WTC11 (cell line): ENCODE data around the gene COL11A1. TPM values are rescaled to one million over a fixed set of nuclear protein-coding genes. Genes with fewer than 3 reads are reported as not detected.
A peak's percentile ranks its signal among the peaks of the same experiment; 100 is the strongest.
"Not testable (repeated sequence)": the region's sequence is repeated elsewhere in the genome, so short reads cannot be mapped to it uniquely, and the experiment has no call there.

Experiments
- ATAC-seq: fragments of 200-7000 bp; cut with Tn5 transposase; 2 replicates; pipeline ENCODE4 v1.10.0; 2021; ENCODE audit warnings: mild to moderate bottlenecking, moderate library complexity
- CTCF ChIA-PET: fragments of 300-600 bp; sonication (Branson Sonifier 250); formaldehyde crosslinking; loops from one replicate; lab custom pipeline; 2021; ENCODE audit warnings: antibody characterized with exemption; lab: Charles Lee
- POLR2A ChIA-PET: fragments of 350-600 bp; sonication (Branson Sonifier 250); formaldehyde crosslinking; loops from one replicate; lab custom pipeline; 2021; ENCODE audit warnings: antibody characterized with exemption; lab: Charles Lee
- DNase-seq: peaks from one replicate; pipeline ENCODE4 v3.0.0; 2021; ENCODE audit warnings: low spot score
- H3K27ac Mint-ChIP-seq: 2 replicates; pipeline ENCODE4 v1.8.0; 2021; ENCODE audit warnings: mixed read lengths
- H3K27me3 Mint-ChIP-seq: 2 replicates; pipeline ENCODE4 v1.8.0; 2021; ENCODE audit warnings: low read depth, mild to moderate bottlenecking, moderate library complexity, mixed read lengths
- H3K36me3 Mint-ChIP-seq: 2 replicates; pipeline ENCODE4 v1.8.0; 2021; ENCODE audit warnings: mixed read lengths
- H3K4me1 Mint-ChIP-seq: 2 replicates; pipeline ENCODE4 v1.8.0; 2022; ENCODE audit warnings: mixed read lengths
- H3K4me3 Mint-ChIP-seq: 2 replicates; pipeline ENCODE4 v1.8.0; 2021; ENCODE audit warnings: mild to moderate bottlenecking, moderate library complexity, mixed read lengths
- H3K9me3 Mint-ChIP-seq: 2 replicates; pipeline ENCODE4 v1.8.0; 2021; ENCODE audit warnings: mixed read lengths
- CREM ChIP-seq: sonication (generic); formaldehyde crosslinking; IDR thresholded peaks from 2 replicates; pipeline ENCODE4 v1.8.1; 2022; ENCODE audit warnings: mild to moderate bottlenecking, missing genetic modification reagents, moderate library complexity
- ETV6 ChIP-seq: sonication (generic); formaldehyde crosslinking; IDR thresholded peaks from 2 replicates; pipeline ENCODE4 v1.8.1; 2022; ENCODE audit warnings: mild to moderate bottlenecking, missing genetic modification reagents
- FOXJ3 ChIP-seq: sonication (generic); formaldehyde crosslinking; IDR thresholded peaks from 2 replicates; pipeline ENCODE4 v1.9.0; 2021; ENCODE audit warnings: missing genetic modification reagents, mild to moderate bottlenecking, borderline replicate concordance
- GABPB1 ChIP-seq: sonication (generic); formaldehyde crosslinking; IDR thresholded peaks from 2 replicates; pipeline ENCODE4 v1.8.1; 2023; ENCODE audit warnings: mild to moderate bottlenecking, missing genetic modification reagents
- GTF2I ChIP-seq: fragments of 250-450 bp; sonication (Bioruptor Pico); conservative IDR thresholded peaks from 2 replicates; pipeline ENCODE4 v1.4.0; 2021; ENCODE audit warnings: mild to moderate bottlenecking
- IRF2 ChIP-seq: sonication (generic); formaldehyde crosslinking; IDR thresholded peaks from 2 replicates; pipeline ENCODE4 v1.8.0; 2022; ENCODE audit warnings: low read depth, missing genetic modification reagents, borderline replicate concordance
- NFYB ChIP-seq: sonication (generic); formaldehyde crosslinking; conservative IDR thresholded peaks from 2 replicates; pipeline ENCODE4 v1.8.0; 2022; ENCODE audit warnings: low read depth, missing genetic modification reagents
- NR3C1 ChIP-seq: sonication (generic); formaldehyde crosslinking; conservative IDR thresholded peaks from 2 replicates; pipeline ENCODE4 v1.8.1; 2023; ENCODE audit warnings: low read depth, mild to moderate bottlenecking, missing genetic modification reagents
- TP53 ChIP-seq: sonication (generic); formaldehyde crosslinking; IDR thresholded peaks from 2 replicates; pipeline ENCODE4 v1.8.1; 2023; ENCODE audit warnings: mild to moderate bottlenecking, missing genetic modification reagents
- ZBTB21 ChIP-seq: sonication (generic); formaldehyde crosslinking; IDR thresholded peaks from 2 replicates; pipeline ENCODE4 v1.8.1; 2023; ENCODE audit warnings: mild to moderate bottlenecking, missing genetic modification reagents, borderline replicate concordance
- ZNF138 ChIP-seq: sonication (generic); formaldehyde crosslinking; conservative IDR thresholded peaks from 2 replicates; pipeline ENCODE4 v1.8.1; 2022; ENCODE audit warnings: mild to moderate bottlenecking, moderate library complexity, missing genetic modification reagents
- ZNF317 ChIP-seq: sonication (generic); formaldehyde crosslinking; IDR thresholded peaks from 2 replicates; pipeline ENCODE4 v1.8.1; 2023; ENCODE audit warnings: low read depth, mild to moderate bottlenecking, moderate library complexity, missing genetic modification reagents, borderline replicate concordance
- ZNF416 ChIP-seq: fragments of 250-450 bp; sonication (Bioruptor Pico); IDR thresholded peaks from 2 replicates; pipeline ENCODE4 v1.9.0; 2021; ENCODE audit warnings: mild to moderate bottlenecking, inconsistent platforms
- total RNA-seq: library from RNA; stranded (reverse); gene quantifications from 3 replicates; pipeline ENCODE4 v1.2.3, GENCODE V29; 2021
- TF ChIP-seq, protein P1 (sequence below): sonication (generic); formaldehyde crosslinking; IDR thresholded peaks from 2 replicates; pipeline ENCODE4 v1.8.0; 2023; ENCODE audit warnings: mild to moderate bottlenecking, missing genetic modification reagents
- TF ChIP-seq, protein P2 (sequence below): sonication (generic); formaldehyde crosslinking; IDR thresholded peaks from 2 replicates; pipeline ENCODE4 v1.8.1; 2023; ENCODE audit warnings: mild to moderate bottlenecking, missing genetic modification reagents, moderate library complexity
- TF ChIP-seq, protein P3 (sequence below): sonication (generic); formaldehyde crosslinking; IDR thresholded peaks from 2 replicates; pipeline ENCODE4 v1.8.0; 2022; ENCODE audit warnings: mild to moderate bottlenecking, missing genetic modification reagents
- TF ChIP-seq, protein P4 (sequence below): fragments of 250-450 bp; sonication (Bioruptor Pico); IDR thresholded peaks from 2 replicates; pipeline ENCODE4 v1.9.0; 2021; ENCODE audit warnings: mild to moderate bottlenecking, borderline replicate concordance

The COL11A1 gene
- total RNA-seq, 1 experiment from 2014 or later: 13.1 TPM

DNA sequence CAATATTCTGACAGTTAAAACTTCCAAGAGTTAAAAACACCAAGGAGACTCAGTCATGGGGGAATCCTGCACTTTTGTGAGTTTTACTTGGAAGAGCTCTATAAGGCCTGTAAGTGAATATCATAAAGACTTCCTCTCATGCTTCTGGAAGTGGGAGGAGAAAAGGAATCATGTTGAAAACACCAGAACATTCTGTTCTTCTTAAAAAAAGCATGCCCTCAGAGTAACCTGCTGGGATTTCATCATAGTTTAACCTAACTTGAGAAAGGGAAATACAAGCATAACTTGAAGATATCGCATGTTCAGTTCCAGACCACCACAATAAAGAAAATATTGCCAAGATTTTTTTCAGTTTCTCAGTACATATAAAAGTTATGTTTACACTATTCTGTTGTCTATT lies 51.9 kb downstream of the COL11A1 start (continued):
- no peak for TF ChIP-seq NR3C1 (CRISPR knock-in tag)
- TF ChIP-seq CREM (CRISPR knock-in tag): no peak
- TF ChIP-seq ZBTB21: no peak
- no peak for TF ChIP-seq ETV6 (CRISPR knock-in tag)

DNA sequence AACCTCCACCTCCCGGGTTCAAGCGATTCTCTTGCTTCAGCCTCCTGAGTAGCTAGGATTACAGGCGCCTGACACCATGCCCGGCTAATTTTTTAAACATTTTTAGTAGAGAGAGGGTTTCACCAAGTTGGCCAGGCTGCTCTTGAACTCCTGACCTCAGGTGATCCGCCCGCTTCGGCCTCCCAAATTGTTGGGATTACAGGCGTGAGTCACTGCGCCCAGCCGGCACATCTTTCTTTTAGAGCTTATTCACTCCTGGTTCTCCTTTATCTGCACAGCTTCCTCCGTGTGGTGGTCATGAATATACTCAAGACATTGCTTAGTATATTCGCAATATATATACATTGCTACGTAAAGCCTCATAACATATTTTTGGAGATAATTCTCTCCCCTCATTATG lies 80.2 kb downstream of the COL11A1 start:
- POLR2A ChIA-PET, H3K4me1 Mint-ChIP-seq, CTCF ChIA-PET, H3K9me3 Mint-ChIP-seq, H3K27me3 Mint-ChIP-seq, H3K36me3 Mint-ChIP-seq, H3K4me3 Mint-ChIP-seq, ATAC-seq, DNase-seq, H3K27ac Mint-ChIP-seq: not testable (repeated sequence)

DNA sequence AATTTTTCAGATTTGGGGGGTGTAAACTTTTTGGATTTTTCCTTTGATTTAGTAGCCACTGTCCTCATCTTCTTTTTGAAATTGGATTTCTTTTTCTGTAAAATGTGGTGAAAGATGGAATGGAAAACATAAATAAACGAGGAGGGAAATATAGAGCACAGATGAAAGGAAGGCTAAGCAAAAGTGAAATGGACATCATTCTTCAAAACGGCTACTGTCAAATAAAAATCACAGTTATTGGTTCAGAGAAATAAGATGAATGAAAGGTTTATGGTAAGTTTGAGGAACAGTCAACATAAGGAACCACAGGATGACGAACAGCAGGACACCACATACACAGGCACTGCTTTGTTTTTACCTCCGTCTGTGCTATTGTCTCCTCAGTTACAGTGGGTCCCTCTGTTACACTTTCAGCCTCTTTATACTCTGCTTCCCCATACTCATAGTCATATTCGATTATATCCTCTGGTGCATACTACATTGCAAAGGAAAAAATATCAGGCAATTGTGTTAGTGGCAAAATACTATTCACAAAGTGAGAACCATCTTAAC lies 82.4 kb downstream of the COL11A1 start:
- H3K36me3 Mint-ChIP-seq: peaks cover 9% of the 10 kb centered on the region
- no peak overlapping the region for H3K4me3 Mint-ChIP-seq
- POLR2A ChIA-PET: no interaction called here
- CTCF ChIA-PET: no interaction called here
- no peak for DNase-seq
- H3K9me3 Mint-ChIP-seq: no peaks in the 10 kb centered on the region; the same call in 1 of the 2 replicates
- no peaks in the 10 kb centered on the region for H3K27me3 Mint-ChIP-seq
- ATAC-seq: peak; percentile 78
- peaks cover 8% of the 10 kb centered on the region for H3K4me1 Mint-ChIP-seq
- TF ChIP-seq TP53 (no peak), NFYB (CRISPR knock-in tag) (no peak), FOXJ3 (CRISPR knock-in tag) (no peak), ZNF138 (CRISPR knock-in tag) (no peak)
- no peak overlapping the region for H3K27ac Mint-ChIP-seq

DNA sequence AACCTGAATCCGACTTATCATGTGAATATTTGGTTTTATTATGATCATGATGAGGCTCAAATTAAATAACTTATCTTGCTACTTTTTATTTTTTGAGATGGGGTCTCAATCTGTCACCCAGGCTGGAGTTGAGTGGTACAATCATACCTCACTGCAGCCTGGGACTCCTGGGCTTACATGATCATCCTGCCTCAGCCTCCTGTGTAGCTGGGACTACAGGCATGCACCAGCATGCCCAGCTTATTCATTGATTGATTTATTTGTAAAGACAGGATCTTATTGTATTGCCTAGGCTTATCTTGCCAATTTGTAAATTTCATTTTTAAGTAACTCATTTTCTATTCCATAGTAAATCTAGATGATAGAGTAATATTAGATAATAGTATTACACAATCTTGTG lies 84.3 kb downstream of the COL11A1 start:
- no peak for TF ChIP-seq GTF2I (CRISPR knock-in tag)
- TF ChIP-seq ZNF416 (CRISPR knock-in tag): no peak
- ChIA-PET CTCF (interaction anchor here (1.3 kb wide), 1 partner anchor 437 kb away, joined by 3 read pairs; no protein-coding TSS in a partner anchor), POLR2A (no interaction called here)
- Mint-ChIP-seq H3K9me3 (no peaks in the 10 kb centered on the region; the same call in 1 of the 2 replicates), H3K27ac (no peak overlapping the region), H3K36me3 (peaks cover 9% of the 10 kb centered on the region), H3K27me3 (no peaks in the 10 kb centered on the region), H3K4me3 (no peak overlapping the region), H3K4me1 (peaks cover 8% of the 10 kb centered on the region)
- DNase-seq: no peak
- no peak for ATAC-seq

DNA sequence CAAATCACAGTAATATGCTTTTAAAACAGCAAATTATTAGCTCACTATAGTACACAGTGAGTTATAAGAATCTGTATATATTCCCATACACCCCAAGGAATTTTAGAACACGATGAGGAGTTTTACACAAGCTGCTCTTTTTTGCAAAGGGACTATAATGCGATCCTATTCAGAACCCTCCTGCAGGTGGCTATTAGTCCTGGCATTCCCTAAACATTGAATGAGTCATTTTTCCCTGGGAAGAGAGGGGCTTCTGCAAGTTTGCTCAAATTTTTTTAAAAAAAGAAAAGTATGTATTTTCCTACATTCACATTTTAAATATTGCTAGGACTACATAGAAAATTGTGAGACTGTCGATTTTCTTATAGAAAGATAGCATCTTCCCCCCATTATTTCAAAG lies 106.3 kb downstream of the COL11A1 start:
- Mint-ChIP-seq H3K4me3 (no peak overlapping the region), H3K4me1 (no peaks in the 10 kb centered on the region), H3K36me3 (no peaks in the 10 kb centered on the region), H3K9me3 (no peaks in the 10 kb centered on the region), H3K27me3 (no peaks in the 10 kb centered on the region), H3K27ac (no peak overlapping the region)
- ChIA-PET CTCF (interaction anchor here (1.2 to 1.3 kb wide), 3 partner anchors 32 to 459 kb away, joined by 3 to 8 read pairs (median 3); no protein-coding TSS in a partner anchor), POLR2A (no interaction called here)
- TF ChIP-seq FOXJ3 (CRISPR knock-in tag) (no peak), ZNF317 (CRISPR knock-in tag) (no peak), GABPB1 (CRISPR knock-in tag) (no peak), IRF2 (CRISPR knock-in tag) (no peak)
- TF ChIP-seq, protein P1, sequence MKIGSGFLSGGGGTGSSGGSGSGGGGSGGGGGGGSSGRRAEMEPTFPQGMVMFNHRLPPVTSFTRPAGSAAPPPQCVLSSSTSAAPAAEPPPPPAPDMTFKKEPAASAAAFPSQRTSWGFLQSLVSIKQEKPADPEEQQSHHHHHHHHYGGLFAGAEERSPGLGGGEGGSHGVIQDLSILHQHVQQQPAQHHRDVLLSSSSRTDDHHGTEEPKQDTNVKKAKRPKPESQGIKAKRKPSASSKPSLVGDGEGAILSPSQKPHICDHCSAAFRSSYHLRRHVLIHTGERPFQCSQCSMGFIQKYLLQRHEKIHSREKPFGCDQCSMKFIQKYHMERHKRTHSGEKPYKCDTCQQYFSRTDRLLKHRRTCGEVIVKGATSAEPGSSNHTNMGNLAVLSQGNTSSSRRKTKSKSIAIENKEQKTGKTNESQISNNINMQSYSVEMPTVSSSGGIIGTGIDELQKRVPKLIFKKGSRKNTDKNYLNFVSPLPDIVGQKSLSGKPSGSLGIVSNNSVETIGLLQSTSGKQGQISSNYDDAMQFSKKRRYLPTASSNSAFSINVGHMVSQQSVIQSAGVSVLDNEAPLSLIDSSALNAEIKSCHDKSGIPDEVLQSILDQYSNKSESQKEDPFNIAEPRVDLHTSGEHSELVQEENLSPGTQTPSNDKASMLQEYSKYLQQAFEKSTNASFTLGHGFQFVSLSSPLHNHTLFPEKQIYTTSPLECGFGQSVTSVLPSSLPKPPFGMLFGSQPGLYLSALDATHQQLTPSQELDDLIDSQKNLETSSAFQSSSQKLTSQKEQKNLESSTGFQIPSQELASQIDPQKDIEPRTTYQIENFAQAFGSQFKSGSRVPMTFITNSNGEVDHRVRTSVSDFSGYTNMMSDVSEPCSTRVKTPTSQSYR: no peak
- TF ChIP-seq, protein P2, sequence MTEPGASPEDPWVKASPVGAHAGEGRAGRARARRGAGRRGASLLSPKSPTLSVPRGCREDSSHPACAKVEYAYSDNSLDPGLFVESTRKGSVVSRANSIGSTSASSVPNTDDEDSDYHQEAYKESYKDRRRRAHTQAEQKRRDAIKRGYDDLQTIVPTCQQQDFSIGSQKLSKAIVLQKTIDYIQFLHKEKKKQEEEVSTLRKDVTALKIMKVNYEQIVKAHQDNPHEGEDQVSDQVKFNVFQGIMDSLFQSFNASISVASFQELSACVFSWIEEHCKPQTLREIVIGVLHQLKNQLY (CRISPR knock-in tag): no peak
- TF ChIP-seq, protein P3, sequence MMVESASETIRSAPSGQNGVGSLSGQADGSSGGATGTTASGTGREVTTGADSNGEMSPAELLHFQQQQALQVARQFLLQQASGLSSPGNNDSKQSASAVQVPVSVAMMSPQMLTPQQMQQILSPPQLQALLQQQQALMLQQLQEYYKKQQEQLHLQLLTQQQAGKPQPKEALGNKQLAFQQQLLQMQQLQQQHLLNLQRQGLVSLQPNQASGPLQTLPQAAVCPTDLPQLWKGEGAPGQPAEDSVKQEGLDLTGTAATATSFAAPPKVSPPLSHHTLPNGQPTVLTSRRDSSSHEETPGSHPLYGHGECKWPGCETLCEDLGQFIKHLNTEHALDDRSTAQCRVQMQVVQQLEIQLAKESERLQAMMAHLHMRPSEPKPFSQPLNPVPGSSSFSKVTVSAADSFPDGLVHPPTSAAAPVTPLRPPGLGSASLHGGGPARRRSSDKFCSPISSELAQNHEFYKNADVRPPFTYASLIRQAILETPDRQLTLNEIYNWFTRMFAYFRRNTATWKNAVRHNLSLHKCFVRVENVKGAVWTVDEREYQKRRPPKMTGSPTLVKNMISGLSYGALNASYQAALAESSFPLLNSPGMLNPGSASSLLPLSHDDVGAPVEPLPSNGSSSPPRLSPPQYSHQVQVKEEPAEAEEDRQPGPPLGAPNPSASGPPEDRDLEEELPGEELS: no peak
- TF ChIP-seq, protein P4, sequence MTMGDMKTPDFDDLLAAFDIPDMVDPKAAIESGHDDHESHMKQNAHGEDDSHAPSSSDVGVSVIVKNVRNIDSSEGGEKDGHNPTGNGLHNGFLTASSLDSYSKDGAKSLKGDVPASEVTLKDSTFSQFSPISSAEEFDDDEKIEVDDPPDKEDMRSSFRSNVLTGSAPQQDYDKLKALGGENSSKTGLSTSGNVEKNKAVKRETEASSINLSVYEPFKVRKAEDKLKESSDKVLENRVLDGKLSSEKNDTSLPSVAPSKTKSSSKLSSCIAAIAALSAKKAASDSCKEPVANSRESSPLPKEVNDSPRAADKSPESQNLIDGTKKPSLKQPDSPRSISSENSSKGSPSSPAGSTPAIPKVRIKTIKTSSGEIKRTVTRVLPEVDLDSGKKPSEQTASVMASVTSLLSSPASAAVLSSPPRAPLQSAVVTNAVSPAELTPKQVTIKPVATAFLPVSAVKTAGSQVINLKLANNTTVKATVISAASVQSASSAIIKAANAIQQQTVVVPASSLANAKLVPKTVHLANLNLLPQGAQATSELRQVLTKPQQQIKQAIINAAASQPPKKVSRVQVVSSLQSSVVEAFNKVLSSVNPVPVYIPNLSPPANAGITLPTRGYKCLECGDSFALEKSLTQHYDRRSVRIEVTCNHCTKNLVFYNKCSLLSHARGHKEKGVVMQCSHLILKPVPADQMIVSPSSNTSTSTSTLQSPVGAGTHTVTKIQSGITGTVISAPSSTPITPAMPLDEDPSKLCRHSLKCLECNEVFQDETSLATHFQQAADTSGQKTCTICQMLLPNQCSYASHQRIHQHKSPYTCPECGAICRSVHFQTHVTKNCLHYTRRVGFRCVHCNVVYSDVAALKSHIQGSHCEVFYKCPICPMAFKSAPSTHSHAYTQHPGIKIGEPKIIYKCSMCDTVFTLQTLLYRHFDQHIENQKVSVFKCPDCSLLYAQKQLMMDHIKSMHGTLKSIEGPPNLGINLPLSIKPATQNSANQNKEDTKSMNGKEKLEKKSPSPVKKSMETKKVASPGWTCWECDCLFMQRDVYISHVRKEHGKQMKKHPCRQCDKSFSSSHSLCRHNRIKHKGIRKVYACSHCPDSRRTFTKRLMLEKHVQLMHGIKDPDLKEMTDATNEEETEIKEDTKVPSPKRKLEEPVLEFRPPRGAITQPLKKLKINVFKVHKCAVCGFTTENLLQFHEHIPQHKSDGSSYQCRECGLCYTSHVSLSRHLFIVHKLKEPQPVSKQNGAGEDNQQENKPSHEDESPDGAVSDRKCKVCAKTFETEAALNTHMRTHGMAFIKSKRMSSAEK (CRISPR knock-in tag): no peak
- ATAC-seq (0 out of 2 replicates have a peak, but pooled peaks have one; percentile 30), DNase-seq (no peak)
